Activated T-cell treated with anti-CD3 and anti-CD28 coated beads, Interleukin-2, amount 50 U/mL, for 72 hours (primary cell): ENCODE measurements around the gene GNAI3. TPM values are rescaled to one million over a fixed set of nuclear protein-coding genes. Genes with fewer than 3 reads are reported as not detected.

Experiments used
- ATAC-seq, 2 donors: fragments of 150-1000 bp; cut with Tn5 transposase; replicated peaks in 1 of 2; 2 replicates each; pipeline ENCODE4 v1.10.0; 2021; ENCODE audit warnings: moderate library complexity in 2 of 2, mild to moderate bottlenecking in 1 of 2
- DNase-seq, 2 donors: peaks; one replicate each; pipeline ENCODE4 v3.0.0; 2021 to 2022; ENCODE audit warnings: mixed read lengths in 1 of 2
- H3K27ac Mint-ChIP-seq: one replicate; pipeline ENCODE4 v1.8.0; 2022; ENCODE audit warnings: mild to moderate bottlenecking, moderate library complexity, mixed read lengths
- H3K27me3 Mint-ChIP-seq: one replicate; pipeline ENCODE4 v1.8.0; 2022; ENCODE audit warnings: low read depth, mixed read lengths
- H3K36me3 Mint-ChIP-seq, 2 donors: one replicate each; pipeline ENCODE4 v1.8.0; 2022; ENCODE audit warnings: mixed read lengths in 2 of 2, mild to moderate bottlenecking in 1 of 2; ENCODE audit not compliant: insufficient read depth in 2 of 2
- H3K4me1 Mint-ChIP-seq: one replicate; pipeline ENCODE4 v1.8.0; 2022; ENCODE audit warnings: low read depth, mixed read lengths
- H3K4me3 Mint-ChIP-seq, 2 donors: one replicate each; pipeline ENCODE4 v1.8.0; 2022; ENCODE audit warnings: mild to moderate bottlenecking in 2 of 2, mixed read lengths in 2 of 2, moderate library complexity in 2 of 2
- H3K9me3 Mint-ChIP-seq, 2 donors: one replicate each; pipeline ENCODE4 v1.8.0; 2022; ENCODE audit warnings: mixed read lengths in 2 of 2
- total RNA-seq, 2 donors: library from RNA; stranded (reverse); gene quantifications; one replicate each; pipeline ENCODE4 v1.2.3, GENCODE V29; 2022

GNAI3 gene
- total RNA-seq, 2 donors from 2014 or later, result 8.9 to 10.1 TPM

- DNase-seq (no peak), ATAC-seq (peak in 1 of 2 donors; percentile 19)
Measured at GRCh38 chr1:109621379-109622136, 73.1 kb downstream of the GNAI3 start.

GRCh38 chr1:109622137-109622892, 73.9 kb downstream of the GNAI3 start:
- H3K27me3 Mint-ChIP-seq, result no peaks in the 10 kb centered on the region
- peak overlapping the region; percentile 91 to 98 for H3K4me3 Mint-ChIP-seq
- DNase-seq (no peak), ATAC-seq (no peak)
- peaks cover 61% of the 10 kb centered on the region for H3K4me1 Mint-ChIP-seq
- H3K36me3 Mint-ChIP-seq, result peaks cover 2% of the 10 kb centered on the region in 2 donors
- no peaks in the 10 kb centered on the region for H3K9me3 Mint-ChIP-seq
- peak overlapping the region; percentile 84 for H3K27ac Mint-ChIP-seq

More at GRCh38 chr1:109621379-109622136, 73.1 kb downstream of the GNAI3 start:
- Mint-ChIP-seq H3K4me3 (peak overlapping the region; percentile 91 to 98), H3K4me1 (peaks cover 69% of the 10 kb centered on the region), H3K27me3 (no peaks in the 10 kb centered on the region), H3K36me3 (peaks cover 2% of the 10 kb centered on the region in 2 donors), H3K9me3 (no peaks in the 10 kb centered on the region), H3K27ac (peak overlapping the region; percentile 84)

GRCh38 chr1:109622895-109623294, 74.5 kb downstream of the GNAI3 start:
- DNase-seq (no peak), ATAC-seq (no peak)
- no peak overlapping the region for H3K27ac Mint-ChIP-seq
- H3K4me3 Mint-ChIP-seq, result peak overlapping the region; percentile 12 to 91
- peaks cover 2% of the 10 kb centered on the region in 2 donors for H3K36me3 Mint-ChIP-seq
- peaks cover 57% of the 10 kb centered on the region for H3K4me1 Mint-ChIP-seq
- H3K27me3 Mint-ChIP-seq, result no peaks in the 10 kb centered on the region
- no peaks in the 10 kb centered on the region for H3K9me3 Mint-ChIP-seq

- Mint-ChIP-seq H3K9me3 (no peaks in the 10 kb centered on the region), H3K4me1 (peaks cover 52% of the 10 kb centered on the region), H3K4me3 (peak overlapping the region; percentile 47 to 91), H3K27ac (peak overlapping the region; percentile 26), H3K36me3 (peaks cover 2% of the 10 kb centered on the region in 2 donors), H3K27me3 (no peaks in the 10 kb centered on the region)
- ATAC-seq, result no peak
- no peak for DNase-seq
Measured at GRCh38 chr1:109623601-109624161, 75.3 kb downstream of the GNAI3 start.

GRCh38 chr1:109624201-109625010, 76.0 kb downstream of the GNAI3 start:
- H3K4me3 Mint-ChIP-seq, result peak overlapping the region; percentile 47 to 91
- DNase-seq (no peak), ATAC-seq (no peak)
- H3K36me3 Mint-ChIP-seq, result peaks cover 2 to 3% of the 10 kb centered on the region in 2 donors
- no peaks in the 10 kb centered on the region for H3K9me3 Mint-ChIP-seq
- H3K4me1 Mint-ChIP-seq, result peaks cover 45% of the 10 kb centered on the region
- peak overlapping the region; percentile 51 for H3K27ac Mint-ChIP-seq
- H3K27me3 Mint-ChIP-seq, result no peaks in the 10 kb centered on the region

- no peak overlapping the region for H3K27ac Mint-ChIP-seq
- no peaks in the 10 kb centered on the region for H3K9me3 Mint-ChIP-seq
- peaks cover 2 to 3% of the 10 kb centered on the region in 2 donors for H3K36me3 Mint-ChIP-seq
- no peak overlapping the region for H3K4me3 Mint-ChIP-seq
- no peaks in the 10 kb centered on the region for H3K27me3 Mint-ChIP-seq
- ATAC-seq (no peak), DNase-seq (no peak)
- H3K4me1 Mint-ChIP-seq, result peaks cover 40% of the 10 kb centered on the region
Measured at GRCh38 chr1:109625176-109625575, 76.8 kb downstream of the GNAI3 start.

- DNase-seq, result no peak
- H3K4me3 Mint-ChIP-seq, result no peak overlapping the region
- H3K27ac Mint-ChIP-seq, result no peak overlapping the region
- peaks cover 2 to 3% of the 10 kb centered on the region in 2 donors for H3K36me3 Mint-ChIP-seq
- H3K27me3 Mint-ChIP-seq, result no peaks in the 10 kb centered on the region
- H3K4me1 Mint-ChIP-seq, result peaks cover 39% of the 10 kb centered on the region
- no peak for ATAC-seq
- H3K9me3 Mint-ChIP-seq, result no peaks in the 10 kb centered on the region
Measured at GRCh38 chr1:109625601-109626560, 77.5 kb downstream of the GNAI3 start.

- H3K4me1 Mint-ChIP-seq, result peaks cover 30% of the 10 kb centered on the region
- H3K9me3 Mint-ChIP-seq, result no peaks in the 10 kb centered on the region
- H3K27ac Mint-ChIP-seq, result no peak overlapping the region
- no peak overlapping the region for H3K4me3 Mint-ChIP-seq
- ATAC-seq, result no peak
- no peak for DNase-seq
- H3K36me3 Mint-ChIP-seq, result peaks cover 2 to 8% of the 10 kb centered on the region in 2 donors
- no peaks in the 10 kb centered on the region for H3K27me3 Mint-ChIP-seq
Measured at GRCh38 chr1:109626682-109627408, 78.4 kb downstream of the GNAI3 start.

- H3K36me3 Mint-ChIP-seq, result peaks cover 2 to 9% of the 10 kb centered on the region in 2 donors
- H3K27me3 Mint-ChIP-seq, result no peaks in the 10 kb centered on the region
- no peaks in the 10 kb centered on the region for H3K9me3 Mint-ChIP-seq
- no peak overlapping the region for H3K27ac Mint-ChIP-seq
- no peak overlapping the region for H3K4me3 Mint-ChIP-seq
- ATAC-seq (no peak), DNase-seq (no peak)
- peaks cover 20% of the 10 kb centered on the region for H3K4me1 Mint-ChIP-seq
Measured at GRCh38 chr1:109627692-109628399, 79.4 kb downstream of the GNAI3 start.

- Mint-ChIP-seq H3K4me3 (no peak overlapping the region), H3K36me3 (peaks cover 2 to 9% of the 10 kb centered on the region in 2 donors), H3K9me3 (no peaks in the 10 kb centered on the region), H3K4me1 (peaks cover 11% of the 10 kb centered on the region), H3K27ac (no peak overlapping the region), H3K27me3 (no peaks in the 10 kb centered on the region)
- DNase-seq (no peak), ATAC-seq (peak; percentile 30)
Measured at GRCh38 chr1:109628540-109629321, 80.3 kb downstream of the GNAI3 start.
